Body of pancreas (tissue), 4 donors: ENCODE measurements around the gene SESTD1.

Experiments
- CTCF ChIP-seq, 7 experiments: fragments of 450-650 bp in 4 of 7; fragments of 200-600 bp in 3 of 7; sonication (generic) in 3 of 7; IDR thresholded peaks; one replicate each; pipeline ENCODE4 v1.5.1; 2016 to 2019; ENCODE audit warnings: antibody characterized with exemption in 7 of 7
- POLR2A ChIP-seq, 3 donors: fragments of 450-650 bp; IDR thresholded peaks; one replicate each; pipeline ENCODE4 v1.6.1; 2016; ENCODE audit warnings: antibody characterized with exemption in 3 of 3, mild to moderate bottlenecking in 2 of 3

- TF ChIP-seq CTCF (IDR thresholded peaks at IDR 0.05) (no peak), POLR2A (IDR thresholded peaks at IDR 0.05) (no peak)
Observed at GRCh38 chr2:179211355-179211754, 53.3 kb downstream of the SESTD1 start.
